T-cell (primary cell): ENCODE data around the gene PDE4B. TPM values are rescaled to one million over a fixed set of nuclear protein-coding genes. Genes with fewer than 3 reads are reported as not detected.

ENCODE experiments used
- ATAC-seq, 4 experiments: fragments of 200-7000 bp in 3 of 4; fragments of 150-1000 bp in 1 of 4; cut with Tn5 transposase; replicated peaks in 1 of 4; 1 replicate in 3 of 4; 2 replicates in 1 of 4; pipeline ENCODE4 v1.10.0; 2021; ENCODE audit warnings: moderate library complexity in 3 of 4, mild to moderate bottlenecking in 2 of 4, moderate number of reproducible peaks in 1 of 4
- CTCF ChIA-PET, 2 donors: fragments of 300-600 bp; sonication (Branson Sonifier 250); formaldehyde crosslinking; loops; one replicate each; lab custom pipeline; 2022; ENCODE audit warnings: antibody characterized with exemption in 2 of 2; lab: Charles Lee
- POLR2A ChIA-PET, 2 donors: fragments of 300-600 bp; sonication (Branson Sonifier 250); formaldehyde crosslinking; loops; one replicate each; lab custom pipeline; 2022; ENCODE audit warnings: antibody characterized with exemption in 2 of 2; lab: Charles Lee
- DNase-seq, 35 experiments: peaks; one replicate each; pipeline versions ENCODE4 v3.0.0 to v3.0.0-alpha.2; 2013 to 2023
- H3K27ac ChIP-seq: one replicate; pipeline ENCODE4 v1.5.1; 2013; ENCODE audit warnings: low read length
- H3K27me3 ChIP-seq, 2 experiments: replicated peaks in 1 of 2; 1 replicate in 1 of 2; 2 replicates in 1 of 2; pipeline versions ENCODE4 v1.6.1 to v1.7.0; 2013; ENCODE audit warnings: low read length in 1 of 2, mixed read lengths in 1 of 2; ENCODE audit not compliant: control insufficient read depth in 2 of 2, insufficient read depth in 2 of 2; ENCODE audit errors: extremely low read depth in 1 of 2
- H3K36me3 ChIP-seq, 2 donors: 1 replicate in 1 of 2; 2 replicates in 1 of 2; pipeline versions ENCODE4 v1.6.1 to v1.7.0; 2013; ENCODE audit warnings: low read length in 1 of 2; ENCODE audit not compliant: control insufficient read depth in 2 of 2, insufficient read depth in 1 of 2; ENCODE audit errors: extremely low read depth in 1 of 2
- H3K4me1 ChIP-seq, 2 experiments: 1 replicate in 1 of 2; 2 replicates in 1 of 2; pipeline versions ENCODE4 v1.6.1 to v1.7.0; 2013; ENCODE audit warnings: low read length in 2 of 2, mixed read lengths in 1 of 2; ENCODE audit not compliant: insufficient read depth in 2 of 2, control insufficient read depth in 1 of 2; ENCODE audit errors: extremely low read depth in 1 of 2
- H3K4me3 ChIP-seq, 2 donors: 1 replicate in 1 of 2; 2 replicates in 1 of 2; pipeline versions ENCODE4 v1.5.1 to v1.7.0; 2013; ENCODE audit warnings: mild to moderate bottlenecking in 2 of 2, low read length in 1 of 2, moderate library complexity in 1 of 2; ENCODE audit not compliant: control insufficient read depth in 1 of 2; ENCODE audit errors: extremely low read depth in 1 of 2
- H3K9me3 ChIP-seq: 2 replicates; pipeline ENCODE4 v1.7.0; 2013
- H3K27ac Mint-ChIP-seq, 2 donors: one replicate each; pipeline ENCODE4 v1.8.0; 2020 to 2021; ENCODE audit warnings: mild to moderate bottlenecking in 2 of 2, mixed read lengths in 2 of 2
- H3K27me3 Mint-ChIP-seq, 2 donors: one replicate each; pipeline ENCODE4 v1.8.0; 2021 to 2022; ENCODE audit warnings: mixed read lengths in 2 of 2
- H3K36me3 Mint-ChIP-seq: one replicate; pipeline ENCODE4 v1.8.0; 2021; ENCODE audit warnings: mixed read lengths
- H3K4me1 Mint-ChIP-seq, 3 donors: one replicate each; pipeline ENCODE4 v1.8.0; 2020 to 2022; ENCODE audit warnings: mixed read lengths in 3 of 3, mild to moderate bottlenecking in 1 of 3
- H3K4me3 Mint-ChIP-seq, 3 donors: one replicate each; pipeline ENCODE4 v1.8.0; 2020 to 2022; ENCODE audit warnings: mild to moderate bottlenecking in 3 of 3, mixed read lengths in 3 of 3, moderate library complexity in 3 of 3
- H3K9me3 Mint-ChIP-seq, 3 donors: one replicate each; pipeline ENCODE4 v1.8.0; 2020 to 2022; ENCODE audit warnings: mixed read lengths in 3 of 3
- WGBS: methylation state at CpG from one replicate; pipeline ENCODE4 v1.1.5; 2013; ENCODE audit warnings: missing lambda C conversion rate; ENCODE audit not compliant: insufficient coverage; 5-methylcytosine and 5-hydroxymethylcytosine counted together
- total RNA-seq, 35 experiments: library from RNA in 6 of 35; stranded (reverse) in 6 of 35; fragments of 120-200 nt in 1 of 35; gene quantifications; one replicate each; pipeline versions ENCODE4 v1.2.1 to v1.2.4 and lab custom pipeline; 2013 to 2026

PDE4B gene
- total RNA-seq, 5 donors from 2014 or later (not counting 1 experiment from before 2014, with no cell fraction given), result 46.3 to 103 (median 54.1) TPM

DNA sequence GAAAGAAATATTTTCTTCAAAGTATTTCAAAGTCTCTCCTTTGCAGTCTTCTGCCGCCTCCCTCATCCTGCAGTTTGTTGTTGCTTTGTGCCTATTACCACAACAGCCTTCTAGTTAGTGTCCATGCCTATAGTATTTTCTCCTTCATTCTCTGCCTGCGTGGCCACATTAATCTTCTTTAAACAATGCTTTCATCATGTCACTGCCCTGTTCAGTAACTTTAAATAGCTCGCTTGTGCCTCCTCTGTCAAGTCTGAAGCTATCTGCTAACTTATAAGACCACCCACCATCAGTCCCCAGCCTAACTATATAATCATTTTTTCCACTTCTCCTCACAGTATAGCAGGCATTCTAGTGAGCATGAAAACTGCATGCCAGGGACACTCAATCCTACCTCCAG is 290.3 kb downstream of the PDE4B start:
- H3K36me3 Mint-ChIP-seq, result no peaks in the 10 kb centered on the region
- DNase-seq, result no peak
- 85% methylated on average over 3 of the region's 3 CpGs for WGBS

GRCh38 chr1:66084442-66084841 is 291.7 kb downstream of the PDE4B start:
- no peaks in the 10 kb centered on the region for H3K4me1 Mint-ChIP-seq
- H3K4me3 Mint-ChIP-seq, result no peak overlapping the region
- no peaks in the 10 kb centered on the region for H3K9me3 Mint-ChIP-seq
- no peaks in the 10 kb centered on the region for H3K36me3 ChIP-seq
- H3K27me3 Mint-ChIP-seq, result peaks cover 17% of the 10 kb centered on the region in 2 donors
- no peak overlapping the region for H3K27ac ChIP-seq
- H3K36me3 Mint-ChIP-seq, result no peaks in the 10 kb centered on the region
- ChIA-PET CTCF (no interaction called here), POLR2A (no interaction called here)
- no peaks in the 10 kb centered on the region for H3K9me3 ChIP-seq
- H3K27me3 ChIP-seq, result no peaks in the 10 kb centered on the region
- DNase-seq (no peak), ATAC-seq (no peak)
- no peak overlapping the region for H3K27ac Mint-ChIP-seq
- H3K4me1 ChIP-seq, result no peaks in the 10 kb centered on the region
- no peak overlapping the region for H3K4me3 ChIP-seq

More for the DNA sequence above, 290.3 kb downstream of the PDE4B start:
- H3K27me3 ChIP-seq, result no peaks in the 10 kb centered on the region
- H3K4me3 ChIP-seq, result no peak overlapping the region
- CTCF ChIA-PET, result no interaction called here
- H3K27me3 Mint-ChIP-seq, result peaks cover 19 to 24% of the 10 kb centered on the region in 2 donors
- no peak for ATAC-seq
- POLR2A ChIA-PET, result no interaction called here
- H3K36me3 ChIP-seq, result no peaks in the 10 kb centered on the region
- no peaks in the 10 kb centered on the region for H3K9me3 Mint-ChIP-seq
- H3K9me3 ChIP-seq, result no peaks in the 10 kb centered on the region
- no peaks in the 10 kb centered on the region for H3K4me1 Mint-ChIP-seq
- no peak overlapping the region for H3K27ac Mint-ChIP-seq
- no peak overlapping the region for H3K27ac ChIP-seq
- no peaks in the 10 kb centered on the region for H3K4me1 ChIP-seq
- H3K4me3 Mint-ChIP-seq, result no peak overlapping the region

DNA sequence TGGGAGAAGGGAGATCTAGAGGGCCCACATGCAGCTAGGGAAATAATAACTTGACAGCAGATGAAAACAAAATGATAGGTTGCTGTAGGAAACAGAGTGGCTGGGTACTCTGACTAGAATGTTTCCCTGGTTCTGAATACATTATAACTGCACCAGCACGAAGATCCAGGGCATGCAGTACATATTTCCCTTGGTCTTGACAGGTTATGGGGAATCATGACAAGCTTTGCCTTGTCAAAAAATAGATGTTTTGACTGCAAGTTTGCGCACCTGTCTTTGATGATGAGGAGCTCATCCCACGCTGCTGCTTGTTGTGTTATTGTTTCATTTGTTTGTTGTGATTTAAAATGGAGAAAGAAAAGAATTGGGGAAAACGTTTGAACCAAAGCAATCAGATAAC is 292.9 kb downstream of the PDE4B start:
- ATAC-seq (no peak), DNase-seq (no peak)
- H3K27ac Mint-ChIP-seq, result no peak overlapping the region
- POLR2A ChIA-PET, result interaction anchor here in 1 of 2 donors (1.0 kb wide), 1 partner anchor 28 kb away, joined by 4 read pairs; no protein-coding TSS in a partner anchor
- Histone ChIP-seq H3K9me3 (no peaks in the 10 kb centered on the region), H3K4me1 (no peaks in the 10 kb centered on the region), H3K4me3 (no peak overlapping the region), H3K27ac (no peak overlapping the region), H3K36me3 (no peaks in the 10 kb centered on the region), H3K27me3 (no peaks in the 10 kb centered on the region)
- H3K27me3 Mint-ChIP-seq, result peaks cover 15 to 17% of the 10 kb centered on the region in 2 donors
- WGBS, result no CpG with 5 or more reads among the region's 4 CpGs
- CTCF ChIA-PET, result no interaction called here
- H3K4me1 Mint-ChIP-seq, result no peaks in the 10 kb centered on the region
- H3K36me3 Mint-ChIP-seq, result no peaks in the 10 kb centered on the region
- H3K9me3 Mint-ChIP-seq, result no peaks in the 10 kb centered on the region
- H3K4me3 Mint-ChIP-seq, result no peak overlapping the region

DNA sequence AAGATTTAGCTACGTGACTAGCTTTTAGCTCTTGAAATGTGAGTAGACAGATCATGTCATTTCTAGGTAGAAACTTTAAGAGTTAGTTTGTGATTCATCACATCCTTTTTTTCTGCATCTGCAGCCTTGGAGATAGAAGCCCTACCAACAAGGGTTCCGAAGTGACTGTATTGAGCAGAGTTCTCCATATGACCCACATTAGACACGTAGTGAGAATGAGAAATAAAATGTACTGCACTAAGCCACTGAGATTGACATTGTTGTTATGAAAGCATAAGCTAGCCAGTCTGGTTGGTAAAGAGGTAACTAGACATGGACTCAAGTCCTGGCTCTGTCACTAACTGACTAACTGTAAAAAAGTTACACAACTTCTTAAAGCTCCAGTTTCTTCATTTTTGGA is 296.1 kb downstream of the PDE4B start:
- Histone ChIP-seq H3K4me3 (no peak overlapping the region), H3K36me3 (no peaks in the 10 kb centered on the region), H3K4me1 (peaks cover 0 to 9% of the 10 kb centered on the region in 2 experiments), H3K9me3 (no peaks in the 10 kb centered on the region), H3K27me3 (no peaks in the 10 kb centered on the region), H3K27ac (no peak overlapping the region)
- H3K27me3 Mint-ChIP-seq, result peaks cover 6 to 10% of the 10 kb centered on the region in 2 donors
- no peaks in the 10 kb centered on the region for H3K36me3 Mint-ChIP-seq
- POLR2A ChIA-PET, result no interaction called here
- no peaks in the 10 kb centered on the region for H3K9me3 Mint-ChIP-seq
- no CpG with 5 or more reads among the region's 3 CpGs for WGBS
- peaks cover 0 to 8% (median 8%) of the 10 kb centered on the region in 3 donors for H3K4me1 Mint-ChIP-seq
- no peak overlapping the region for H3K4me3 Mint-ChIP-seq
- no peak for ATAC-seq
- no peak for DNase-seq
- CTCF ChIA-PET, result no interaction called here
- no peak overlapping the region for H3K27ac Mint-ChIP-seq

GRCh38 chr1:66090859-66091457 is 298.3 kb downstream of the PDE4B start:
- ATAC-seq, result peak in 2 of 4 experiments; percentile 50 to 79

DNA sequence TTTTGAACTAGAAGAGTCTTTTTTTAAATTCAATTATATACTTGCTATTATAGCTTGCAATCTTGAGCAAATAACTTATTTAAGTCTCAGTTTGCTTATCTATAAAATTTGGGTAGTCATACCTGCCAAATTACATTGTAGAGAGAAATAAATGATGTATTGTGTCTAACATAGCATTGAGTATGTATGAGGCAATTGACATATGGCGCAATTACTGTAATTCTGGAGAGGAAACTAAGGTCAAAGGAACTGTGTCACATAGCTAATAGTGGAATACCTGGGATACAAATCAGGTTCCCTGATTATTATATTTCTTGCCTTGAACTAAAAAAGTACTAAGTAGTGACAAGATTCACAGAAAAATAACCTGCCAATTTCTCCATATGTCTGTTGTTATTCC is 302.5 kb downstream of the PDE4B start:
- H3K9me3 Mint-ChIP-seq, result no peaks in the 10 kb centered on the region
- WGBS, result no CpG with 5 or more reads among the region's 1 CpG
- H3K36me3 ChIP-seq, result no peaks in the 10 kb centered on the region
- peaks cover 0 to 8% (median 8%) of the 10 kb centered on the region in 3 donors for H3K4me1 Mint-ChIP-seq
- H3K4me3 Mint-ChIP-seq, result no peak overlapping the region
- no peak for ATAC-seq
- H3K4me3 ChIP-seq, result no peak overlapping the region
- ChIA-PET POLR2A (interaction anchor here in 1 of 2 donors (0.7 kb wide), 1 partner anchor 341 kb away, joined by 3 read pairs; no protein-coding TSS in a partner anchor), CTCF (no interaction called here)
- DNase-seq, result no peak
- H3K27ac Mint-ChIP-seq, result no peak overlapping the region
- H3K27me3 Mint-ChIP-seq, result peaks cover 2 to 3% of the 10 kb centered on the region in 2 donors
- H3K36me3 Mint-ChIP-seq, result no peaks in the 10 kb centered on the region
- peaks cover 0 to 9% of the 10 kb centered on the region in 2 experiments for H3K4me1 ChIP-seq
- H3K27ac ChIP-seq, result no peak overlapping the region
- H3K27me3 ChIP-seq, result no peaks in the 10 kb centered on the region
- H3K9me3 ChIP-seq, result no peaks in the 10 kb centered on the region

More at GRCh38 chr1:66090859-66091457, 298.3 kb downstream of the PDE4B start:
- Mint-ChIP-seq H3K4me3 (no peak overlapping the region), H3K27ac (no peak overlapping the region), H3K27me3 (peaks cover 5 to 7% of the 10 kb centered on the region in 2 donors), H3K36me3 (no peaks in the 10 kb centered on the region), H3K4me1 (peaks cover 0 to 8% (median 8%) of the 10 kb centered on the region in 3 donors), H3K9me3 (no peaks in the 10 kb centered on the region)
- no peaks in the 10 kb centered on the region for H3K36me3 ChIP-seq
- peak in 3 of 35 experiments; percentile 7 to 50 (median 13) for DNase-seq
- H3K9me3 ChIP-seq, result no peaks in the 10 kb centered on the region
- CTCF ChIA-PET, result no interaction called here
- H3K4me3 ChIP-seq, result no peak overlapping the region
- POLR2A ChIA-PET, result no interaction called here
- WGBS, result 0% methylated on average over 1 of the region's 7 CpGs
- H3K27me3 ChIP-seq, result no peaks in the 10 kb centered on the region
- H3K4me1 ChIP-seq, result peaks cover 0 to 9% of the 10 kb centered on the region in 2 experiments
- H3K27ac ChIP-seq, result no peak overlapping the region
